Activated naive CD4-positive, alpha-beta T cell treated with anti-CD3 and anti-CD28 coated beads, Interleukin-2, amount 10 ng/mL, durations not matched to agents 7 days and 5 days (primary cell): Measurements from ENCODE around the gene CCIN.
A peak's percentile ranks its signal among the peaks of the same experiment; 100 is the strongest.
"Not testable (repeated sequence)": the region's sequence is repeated elsewhere in the genome, so short reads cannot be mapped to it uniquely, and the experiment has no call there.

ENCODE experiments used
- CTCF ChIA-PET: fragments of 350-600 bp; sonication (Branson Sonifier 250); formaldehyde crosslinking; loops from one replicate; lab custom pipeline; 2021; ENCODE audit warnings: antibody characterized with exemption; lab: Charles Lee
- DNase-seq: peaks from one replicate; pipeline ENCODE4 v3.0.0-alpha.2; 2020
- H3K27ac Mint-ChIP-seq: one replicate; pipeline ENCODE4 v1.8.0; 2021; ENCODE audit warnings: mild to moderate bottlenecking, moderate library complexity, mixed read lengths
- H3K27me3 Mint-ChIP-seq: one replicate; pipeline ENCODE4 v1.8.0; 2021; ENCODE audit warnings: mild to moderate bottlenecking, mixed read lengths
- H3K36me3 Mint-ChIP-seq: one replicate; pipeline ENCODE4 v1.8.0; 2021; ENCODE audit warnings: mixed read lengths
- H3K4me1 Mint-ChIP-seq: one replicate; pipeline ENCODE4 v1.8.0; 2021; ENCODE audit warnings: mixed read lengths
- H3K4me3 Mint-ChIP-seq: one replicate; pipeline ENCODE4 v1.8.0; 2021; ENCODE audit warnings: mild to moderate bottlenecking, moderate library complexity, mixed read lengths
- H3K9me3 Mint-ChIP-seq: one replicate; pipeline ENCODE4 v1.8.0; 2021; ENCODE audit warnings: mixed read lengths

The CCIN gene

GRCh38 chr9:36169708-36170107 lies 520 bp downstream of the CCIN start:
- peaks cover 16% of the 10 kb centered on the region for H3K4me1 Mint-ChIP-seq
- CTCF ChIA-PET: interaction anchor here (0.6 to 8.2 kb wide), 4 partner anchors 20 to 163 kb away, joined by 3 to 221 read pairs (median 4); no protein-coding TSS in a partner anchor
- H3K27ac Mint-ChIP-seq: no peak overlapping the region
- H3K4me3 Mint-ChIP-seq: no peak overlapping the region
- no peaks in the 10 kb centered on the region for H3K36me3 Mint-ChIP-seq
- H3K27me3 Mint-ChIP-seq: peaks cover 75% of the 10 kb centered on the region
- H3K9me3 Mint-ChIP-seq: no peaks in the 10 kb centered on the region
- no peak for DNase-seq

- DNase-seq: no peak
- Mint-ChIP-seq H3K4me3 (no peak overlapping the region), H3K4me1 (peaks cover 11% of the 10 kb centered on the region), H3K27ac (no peak overlapping the region), H3K36me3 (no peaks in the 10 kb centered on the region), H3K9me3 (no peaks in the 10 kb centered on the region), H3K27me3 (peaks cover 72% of the 10 kb centered on the region)
- CTCF ChIA-PET: interaction anchor here (1.5 to 8.2 kb wide), 2 partner anchors 69 to 163 kb away, joined by 4 to 221 read pairs; no protein-coding TSS in a partner anchor
These were observed 1.3 kb downstream of the CCIN start for GRCh38 chr9:36170531-36170930.

- CTCF ChIA-PET: interaction anchor here (1.4 kb wide), 1 partner anchor 73 kb away, joined by 3 read pairs; no protein-coding TSS in a partner anchor
- H3K9me3 Mint-ChIP-seq: no peaks in the 10 kb centered on the region
These were observed 4.7 kb downstream of the CCIN start for GRCh38 chr9:36173861-36174260.

GRCh38 chr9:36174271-36174670 lies 5.1 kb downstream of the CCIN start:
- H3K9me3 Mint-ChIP-seq: no peaks in the 10 kb centered on the region
- no peak for DNase-seq
- H3K36me3 Mint-ChIP-seq: no peaks in the 10 kb centered on the region
- CTCF ChIA-PET: interaction anchor here (2.3 kb wide), 1 partner anchor 72 kb away, joined by 6 read pairs; no protein-coding TSS in a partner anchor
- H3K27ac Mint-ChIP-seq: no peak overlapping the region
- H3K4me1 Mint-ChIP-seq: peaks cover 10% of the 10 kb centered on the region
- peaks cover 45% of the 10 kb centered on the region for H3K27me3 Mint-ChIP-seq
- H3K4me3 Mint-ChIP-seq: no peak overlapping the region

More at GRCh38 chr9:36173861-36174260, 4.7 kb downstream of the CCIN start:
- no peak for DNase-seq
- Mint-ChIP-seq H3K4me1 (peaks cover 6% of the 10 kb centered on the region), H3K27ac (no peak overlapping the region), H3K27me3 (peaks cover 49% of the 10 kb centered on the region), H3K4me3 (no peak overlapping the region), H3K36me3 (no peaks in the 10 kb centered on the region)

GRCh38 chr9:36174731-36175130 lies 5.5 kb downstream of the CCIN start:
- Mint-ChIP-seq H3K4me1 (peaks cover 10% of the 10 kb centered on the region), H3K27ac (no peak overlapping the region), H3K9me3 (no peaks in the 10 kb centered on the region), H3K27me3 (peaks cover 40% of the 10 kb centered on the region), H3K4me3 (no peak overlapping the region), H3K36me3 (no peaks in the 10 kb centered on the region)
- CTCF ChIA-PET: interaction anchor here (2.3 kb wide), 1 partner anchor 72 kb away, joined by 6 read pairs; no protein-coding TSS in a partner anchor
- DNase-seq: no peak

- H3K27ac Mint-ChIP-seq, DNase-seq, H3K4me1 Mint-ChIP-seq, H3K4me3 Mint-ChIP-seq, H3K9me3 Mint-ChIP-seq, H3K36me3 Mint-ChIP-seq: not testable (repeated sequence)
- CTCF ChIA-PET: interaction anchor here (2.3 kb wide), 1 partner anchor 73 kb away, joined by 6 read pairs; no protein-coding TSS in a partner anchor
- peaks cover 35% of the 10 kb centered on the region for H3K27me3 Mint-ChIP-seq
These were observed 6.0 kb downstream of the CCIN start for GRCh38 chr9:36175209-36175608.

- not testable (repeated sequence) for H3K27ac Mint-ChIP-seq, H3K4me3 Mint-ChIP-seq, H3K9me3 Mint-ChIP-seq, DNase-seq, H3K4me1 Mint-ChIP-seq, H3K36me3 Mint-ChIP-seq
- CTCF ChIA-PET: interaction anchor here (2.3 kb wide), 1 partner anchor 74 kb away, joined by 6 read pairs; no protein-coding TSS in a partner anchor
- H3K27me3 Mint-ChIP-seq: peaks cover 35% of the 10 kb centered on the region
These were observed 7.3 kb downstream of the CCIN start for GRCh38 chr9:36176496-36176895.

- H3K36me3 Mint-ChIP-seq: no peaks in the 10 kb centered on the region
- H3K27ac Mint-ChIP-seq: no peak overlapping the region
- H3K27me3 Mint-ChIP-seq: peaks cover 33% of the 10 kb centered on the region
- H3K4me1 Mint-ChIP-seq: peaks cover 10% of the 10 kb centered on the region
- H3K9me3 Mint-ChIP-seq: no peaks in the 10 kb centered on the region
- CTCF ChIA-PET: interaction anchor here (0.7 kb wide), 2 partner anchors 76 to 132 kb away, joined by 3 to 4 read pairs; no protein-coding TSS in a partner anchor
- DNase-seq: no peak
- no peak overlapping the region for H3K4me3 Mint-ChIP-seq
These were observed 8.4 kb downstream of the CCIN start for GRCh38 chr9:36177571-36177970.

- peaks cover 13% of the 10 kb centered on the region for H3K27me3 Mint-ChIP-seq
- H3K36me3 Mint-ChIP-seq, DNase-seq, H3K9me3 Mint-ChIP-seq, H3K4me3 Mint-ChIP-seq, H3K4me1 Mint-ChIP-seq, H3K27ac Mint-ChIP-seq: not testable (repeated sequence)
- CTCF ChIA-PET: interaction anchor here (0.7 to 1.1 kb wide), 3 partner anchors 10 to 863 kb away, joined by 3 to 4 read pairs (median 4); partner anchors contain the start of gene CLTA
These were observed 11.1 kb downstream of the CCIN start for GRCh38 chr9:36180243-36180642.

GRCh38 chr9:36187414-36187813 lies 18.2 kb downstream of the CCIN start:
- H3K27ac Mint-ChIP-seq: no peak overlapping the region
- H3K36me3 Mint-ChIP-seq: peaks cover 6% of the 10 kb centered on the region
- CTCF ChIA-PET: interaction anchor here (0.9 kb wide), 1 partner anchor 31 kb away, joined by 3 read pairs; no protein-coding TSS in a partner anchor
- H3K27me3 Mint-ChIP-seq: peaks cover 19% of the 10 kb centered on the region
- no peak for DNase-seq
- H3K4me1 Mint-ChIP-seq: peaks cover 20% of the 10 kb centered on the region
- no peaks in the 10 kb centered on the region for H3K9me3 Mint-ChIP-seq
- no peak overlapping the region for H3K4me3 Mint-ChIP-seq

GRCh38 chr9:36188212-36188611 lies 19.0 kb downstream of the CCIN start:
- Mint-ChIP-seq H3K36me3 (peaks cover 6% of the 10 kb centered on the region), H3K27ac (no peak overlapping the region), H3K9me3 (no peaks in the 10 kb centered on the region), H3K27me3 (peaks cover 19% of the 10 kb centered on the region), H3K4me3 (no peak overlapping the region), H3K4me1 (peaks cover 28% of the 10 kb centered on the region)
- no peak for DNase-seq
- CTCF ChIA-PET: interaction anchor here (1.6 to 2.6 kb wide), 2 partner anchors 14 to 21 kb away, joined by 5 to 8 read pairs; no protein-coding TSS in a partner anchor

GRCh38 chr9:36189976-36190375 lies 20.8 kb downstream of the CCIN start:
- Mint-ChIP-seq H3K4me1 (peaks cover 44% of the 10 kb centered on the region), H3K27ac (no peak overlapping the region), H3K4me3 (peak overlapping the region; percentile 92)

GRCh38 chr9:36190388-36191289 lies 21.5 kb downstream of the CCIN start, which contains the start of gene CLTA:
Gene CLTA, plus strand, starts transcription at chr9:36190921. Its CDS starts 136 bp downstream, at chr9:36191057.
- Mint-ChIP-seq H3K4me3 (peak within 1 kb of the TSS; percentile 92), H3K9me3 (no peaks in the 10 kb centered on the region), H3K4me1 (peaks cover 48% of the 10 kb centered on the region), H3K27me3 (peaks cover 19% of the 10 kb centered on the region), H3K27ac (peak within 1 kb of the TSS; percentile 91), H3K36me3 (peaks cover 26% of the 10 kb centered on the region)
- CTCF ChIA-PET: interaction anchor here (0.8 to 3.1 kb wide), 19 partner anchors 9 to 539 kb away, joined by 3 to 18 read pairs (median 4); partner anchors contain the start of gene GLIPR2
- peak; percentile 97 for DNase-seq

More at GRCh38 chr9:36189976-36190375, 20.8 kb downstream of the CCIN start:
- Mint-ChIP-seq H3K9me3 (no peaks in the 10 kb centered on the region), H3K36me3 (peaks cover 20% of the 10 kb centered on the region), H3K27me3 (peaks cover 19% of the 10 kb centered on the region)
- CTCF ChIA-PET: interaction anchor here (0.6 to 3.1 kb wide), 23 partner anchors 8 to 539 kb away, joined by 3 to 18 read pairs (median 4); partner anchors contain the start of genes CCIN and GLIPR2
- no peak for DNase-seq

- Mint-ChIP-seq H3K36me3 (peaks cover 26% of the 10 kb centered on the region), H3K9me3 (no peaks in the 10 kb centered on the region), H3K4me3 (peak overlapping the region; percentile 92), H3K4me1 (peaks cover 48% of the 10 kb centered on the region), H3K27ac (peak overlapping the region; percentile 91), H3K27me3 (peaks cover 15% of the 10 kb centered on the region)
- DNase-seq: peak; percentile 66
- CTCF ChIA-PET: interaction anchor here (0.8 to 3.1 kb wide), 12 partner anchors 9 to 538 kb away, joined by 3 to 18 read pairs (median 4); no protein-coding TSS in a partner anchor
These were observed 22.1 kb downstream of the CCIN start for GRCh38 chr9:36191290-36191645.
